ENCODE data around the gene C16orf89.

C16orf89 gene

DNA sequence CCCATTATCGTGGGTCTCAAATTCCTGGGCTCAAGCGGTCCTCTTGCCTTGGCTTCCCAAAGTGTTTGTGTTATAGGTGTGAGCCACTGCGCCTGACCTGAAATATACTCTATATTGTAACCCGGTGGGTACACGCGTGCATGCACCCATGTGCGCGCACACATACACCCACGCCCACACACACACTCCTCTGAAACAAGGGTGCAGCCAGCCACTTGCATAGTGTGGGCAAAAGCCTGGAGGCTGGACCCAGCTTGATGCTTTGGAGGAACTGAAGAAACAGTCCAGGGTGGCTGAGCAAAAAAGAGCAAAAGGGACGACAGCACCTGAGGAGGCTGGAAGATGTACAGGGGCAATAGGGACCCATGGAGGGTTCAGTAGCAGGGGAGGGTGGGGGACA lies 61.9 kb downstream of the C16orf89 start:
- DNase-seq (ENCODE audit: low read depth in 3 of 3): no peak

DNA sequence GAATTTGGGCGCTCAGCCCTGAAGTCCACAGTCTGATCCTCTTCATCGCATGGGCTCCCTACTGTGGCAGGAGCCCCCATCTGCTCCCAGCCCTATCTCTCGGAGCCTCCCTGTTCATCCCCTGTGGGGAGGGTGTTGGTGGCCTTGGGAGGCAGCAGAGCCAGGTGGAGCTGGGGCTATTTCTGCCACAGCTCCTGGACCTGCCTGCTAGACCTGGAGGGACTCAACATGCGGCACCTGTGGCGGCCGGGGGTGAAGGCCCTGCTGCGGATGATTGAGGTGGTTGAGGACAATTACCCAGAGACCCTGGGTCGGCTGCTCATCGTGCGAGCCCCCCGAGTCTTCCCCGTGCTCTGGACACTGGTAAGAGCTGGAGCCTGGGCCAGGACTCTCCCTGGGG lies 62.5 kb downstream of the C16orf89 start:
- no peak for DNase-seq (ENCODE audit: low read depth in 3 of 3)

DNA sequence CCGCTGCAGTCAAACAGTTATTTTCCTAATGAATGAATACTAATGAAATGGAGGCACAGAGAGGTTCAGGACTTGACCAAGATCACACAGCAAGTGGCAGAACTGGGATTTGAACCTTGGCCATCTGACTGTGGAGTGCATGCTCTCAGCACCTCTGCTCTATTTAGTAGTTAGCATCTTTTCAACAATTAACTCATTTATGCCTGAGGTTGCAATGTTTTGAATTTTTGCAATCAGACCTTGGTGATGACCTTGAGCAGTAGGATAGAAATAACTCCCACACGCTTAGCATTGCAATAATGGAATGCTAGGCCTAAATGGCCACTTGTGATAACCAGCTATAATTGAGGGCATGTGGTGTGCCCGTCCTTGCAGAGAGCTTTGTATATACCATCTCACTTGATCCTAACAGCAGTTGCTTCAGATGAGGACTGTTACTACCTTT lies 63.0 kb downstream of the C16orf89 start:
- no peak for DNase-seq (ENCODE audit: low read depth in 3 of 3)

DNA sequence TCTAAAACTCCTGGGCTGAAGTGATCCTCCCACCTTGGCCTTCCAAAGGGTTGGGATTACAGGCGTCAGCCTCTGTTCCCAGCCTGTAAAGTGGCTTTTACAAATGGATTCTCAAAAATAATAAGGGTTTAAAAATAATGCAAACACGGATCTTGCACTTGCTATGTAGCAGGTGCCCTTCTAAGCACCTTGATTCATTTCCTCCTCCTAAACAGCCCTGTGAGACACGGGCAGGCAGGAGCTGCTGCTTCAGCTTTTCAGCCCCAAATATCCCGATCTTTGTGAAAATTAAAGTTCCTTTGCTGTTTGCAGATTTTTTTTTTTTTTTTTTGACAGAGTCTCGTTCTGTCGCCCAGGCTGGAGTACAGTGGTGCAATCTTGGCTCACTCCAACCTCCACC lies 63.8 kb downstream of the C16orf89 start:
- no peak for DNase-seq (ENCODE audit: low read depth in 3 of 3)

DNA sequence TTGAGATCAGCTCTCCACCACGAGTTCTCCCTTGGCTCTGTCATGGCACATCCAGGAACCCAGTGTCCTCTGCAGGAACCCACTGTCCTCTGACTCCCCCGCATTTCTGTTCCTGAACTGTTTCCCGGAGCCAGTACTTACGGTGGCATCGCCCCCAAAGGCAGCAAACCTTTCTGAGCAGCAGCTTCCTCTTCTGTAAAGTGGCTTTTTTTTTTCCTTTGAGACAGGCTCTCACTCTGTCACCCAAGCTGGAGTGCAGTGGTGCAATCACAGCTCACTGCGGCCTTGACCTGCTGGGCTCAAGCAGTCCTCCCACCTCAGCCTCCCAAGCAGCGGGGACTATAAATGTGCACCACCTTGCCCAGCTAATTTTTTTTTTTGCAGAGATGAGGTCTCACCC lies 64.2 kb downstream of the C16orf89 start:
- DNase-seq (ENCODE audit: low read depth in 3 of 3): no peak

DNA sequence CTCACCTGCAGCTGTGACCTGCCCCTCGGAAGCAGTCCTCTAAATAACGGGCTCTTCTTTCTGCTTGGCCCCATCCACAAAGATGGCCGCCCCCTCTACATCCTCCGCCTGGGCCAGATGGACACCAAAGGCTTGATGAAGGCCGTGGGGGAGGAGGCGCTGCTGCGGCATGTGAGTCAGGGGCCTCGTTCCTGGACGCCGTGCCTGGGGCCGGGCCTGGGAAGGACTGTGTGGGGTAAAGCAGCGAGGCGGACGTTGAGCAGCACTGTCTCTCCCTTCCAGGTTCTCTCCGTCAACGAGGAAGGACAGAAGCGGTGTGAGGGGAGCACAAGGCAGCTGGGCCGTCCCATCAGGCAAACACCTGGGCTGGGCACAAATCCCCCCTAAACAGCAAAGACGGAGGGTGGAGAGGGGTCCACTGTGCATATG lies 65.2 kb downstream of the C16orf89 start:
- no peak for DNase-seq (ENCODE audit: low read depth in 3 of 3)

DNA sequence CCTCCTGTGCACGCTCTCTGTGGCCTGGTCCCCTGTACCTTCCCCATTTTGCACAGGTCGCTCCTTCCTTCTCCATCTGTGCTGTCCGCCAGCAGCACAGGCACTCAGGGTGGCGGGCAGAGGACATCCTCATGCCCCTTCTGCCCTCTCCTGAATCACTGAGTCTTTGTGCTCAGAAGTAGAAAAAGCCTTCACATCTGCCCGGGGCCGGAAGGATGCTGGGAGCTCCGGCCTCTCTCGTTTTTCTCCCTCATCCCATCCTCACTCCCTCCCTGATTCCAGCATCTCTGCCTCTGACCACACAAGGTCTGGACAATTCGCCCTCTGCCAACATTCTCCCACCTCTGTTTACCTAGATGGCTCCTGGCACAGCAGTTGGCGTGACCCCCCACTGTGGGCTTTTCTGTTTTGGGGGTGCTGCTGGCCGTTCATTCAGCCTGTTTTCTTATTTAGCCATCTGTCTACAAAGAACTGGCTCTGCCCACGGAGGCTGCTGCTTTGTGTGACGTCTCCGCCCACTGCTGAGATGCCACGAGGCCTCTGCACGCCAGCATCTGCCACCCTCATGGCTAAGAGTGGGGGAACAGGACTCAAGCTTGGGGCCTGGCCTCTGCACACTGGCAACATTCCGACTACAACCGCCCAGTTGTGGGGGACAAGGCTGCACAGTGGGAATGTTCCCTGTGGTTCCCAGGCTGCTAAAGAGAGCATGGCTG lies 70.9 kb downstream of the C16orf89 start:
- DNase-seq (ENCODE audit: low read depth in 3 of 3): no peak
